ENCODE results near the gene ABCD3. TPM values are rescaled to one million over a fixed set of nuclear protein-coding genes. Genes with fewer than 3 reads are reported as not detected.
"Not testable (repeated sequence)": the region's sequence is repeated elsewhere in the genome, so short reads cannot be mapped to it uniquely, and the experiment has no call there.

Gene ABCD3
- total RNA-seq, 1 experiment from 2014 or later = 93.4 TPM

- Histone ChIP-seq H3K27me3 (replicated peaks; ENCODE audit: control insufficient read depth, insufficient read depth, low read length) (no peaks in the 10 kb centered on the region), H3K36me3 (ENCODE audit: control insufficient read depth, insufficient read depth, low read length) (no peaks in the 10 kb centered on the region), H3K9me3 (no peaks in the 10 kb centered on the region), H3K4me1 (peaks cover 14% of the 10 kb centered on the region), H3K4me3 (ENCODE audit: low read depth, low read length) (no peak overlapping the region)
- no peak overlapping the region for H3K4me3 Mint-ChIP-seq (ENCODE audit: unreplicated experiment)
- intact Hi-C loops (cut with micrococcal nuclease; ENCODE audit: unreplicated experiment) = no loop called here
- no peak for DNase-seq
- H3K4me1 Mint-ChIP-seq (ENCODE audit: low read depth, unreplicated experiment) = peaks cover 6% of the 10 kb centered on the region
- no peaks in the 10 kb centered on the region for H3K9me3 Mint-ChIP-seq (ENCODE audit: unreplicated experiment)
- no peak for TF ChIP-seq CTCF (IDR thresholded peaks at IDR 0.05; ENCODE audit: insufficient read depth in 1 of 2, low read depth in 1 of 2, low read length in 1 of 2, severe bottlenecking in 1 of 2, unreplicated experiment in 1 of 2)
- CTCF ChIA-PET = no interaction called here
- no peak overlapping the region for H3K27ac Mint-ChIP-seq (ENCODE audit: unreplicated experiment)
- POLR2A ChIA-PET = no interaction called here
- no TSS peak for BruUV-seq (replicated peaks)
- H3K27me3 Mint-ChIP-seq (ENCODE audit: insufficient read depth, unreplicated experiment) = no peaks in the 10 kb centered on the region
- H3K36me3 Mint-ChIP-seq (ENCODE audit: insufficient read depth, unreplicated experiment) = no peaks in the 10 kb centered on the region
Observed at GRCh38 chr1:94560333-94560732, 142.1 kb downstream of the ABCD3 start.

- Histone ChIP-seq H3K4me1 (peaks cover 14% of the 10 kb centered on the region), H3K36me3 (ENCODE audit: control insufficient read depth, insufficient read depth, low read length) (no peaks in the 10 kb centered on the region), H3K27me3 (replicated peaks; ENCODE audit: control insufficient read depth, insufficient read depth, low read length) (no peaks in the 10 kb centered on the region), H3K4me3 (ENCODE audit: low read depth, low read length) (no peak overlapping the region), H3K9me3 (no peaks in the 10 kb centered on the region)
- ChIA-PET CTCF (no interaction called here), POLR2A (no interaction called here)
- TF ChIP-seq CTCF (IDR thresholded peaks at IDR 0.05; ENCODE audit: insufficient read depth in 1 of 2, low read depth in 1 of 2, low read length in 1 of 2, severe bottlenecking in 1 of 2, unreplicated experiment in 1 of 2) = no peak
- H3K36me3 Mint-ChIP-seq (ENCODE audit: insufficient read depth, unreplicated experiment) = no peaks in the 10 kb centered on the region
- peaks cover 6% of the 10 kb centered on the region for H3K4me1 Mint-ChIP-seq (ENCODE audit: low read depth, unreplicated experiment)
- no peaks in the 10 kb centered on the region for H3K9me3 Mint-ChIP-seq (ENCODE audit: unreplicated experiment)
- peak in 1 of 2 experiments; percentile 44 for DNase-seq
- intact Hi-C loops (cut with micrococcal nuclease; ENCODE audit: unreplicated experiment) = no loop called here
- H3K4me3 Mint-ChIP-seq (ENCODE audit: unreplicated experiment) = peak overlapping the region; percentile 6
- no peaks in the 10 kb centered on the region for H3K27me3 Mint-ChIP-seq (ENCODE audit: insufficient read depth, unreplicated experiment)
- peak overlapping the region; percentile 65 for H3K27ac Mint-ChIP-seq (ENCODE audit: unreplicated experiment)
- no TSS peak for BruUV-seq (replicated peaks)
Observed at GRCh38 chr1:94562519-94563260, 144.5 kb downstream of the ABCD3 start.

GRCh38 chr1:94565901-94566300, 147.7 kb downstream of the ABCD3 start:
- no peak overlapping the region for H3K27ac Mint-ChIP-seq (ENCODE audit: unreplicated experiment)
- H3K36me3 Mint-ChIP-seq (ENCODE audit: insufficient read depth, unreplicated experiment) = no peaks in the 10 kb centered on the region
- no peak for TF ChIP-seq CTCF (IDR thresholded peaks at IDR 0.05; ENCODE audit: insufficient read depth in 1 of 2, low read depth in 1 of 2, low read length in 1 of 2, severe bottlenecking in 1 of 2, unreplicated experiment in 1 of 2)
- no peaks in the 10 kb centered on the region for H3K9me3 Mint-ChIP-seq (ENCODE audit: unreplicated experiment)
- H3K27me3 Mint-ChIP-seq (ENCODE audit: insufficient read depth, unreplicated experiment) = no peaks in the 10 kb centered on the region
- ChIA-PET POLR2A (no interaction called here), CTCF (no interaction called here)
- BruUV-seq (replicated peaks) = no TSS peak
- intact Hi-C loops (cut with micrococcal nuclease; ENCODE audit: unreplicated experiment) = no loop called here
- no peak for DNase-seq
- H3K4me3 Mint-ChIP-seq (ENCODE audit: unreplicated experiment) = no peak overlapping the region
- Histone ChIP-seq H3K4me3 (ENCODE audit: low read depth, low read length) (no peak overlapping the region), H3K27me3 (replicated peaks; ENCODE audit: control insufficient read depth, insufficient read depth, low read length) (no peaks in the 10 kb centered on the region), H3K9me3 (no peaks in the 10 kb centered on the region), H3K36me3 (ENCODE audit: control insufficient read depth, insufficient read depth, low read length) (no peaks in the 10 kb centered on the region), H3K4me1 (peaks cover 10% of the 10 kb centered on the region)
- peaks cover 6% of the 10 kb centered on the region for H3K4me1 Mint-ChIP-seq (ENCODE audit: low read depth, unreplicated experiment)

- H3K27me3 ChIP-seq (replicated peaks; ENCODE audit: control insufficient read depth, insufficient read depth, low read length); H3K9me3 ChIP-seq; H3K9me3 Mint-ChIP-seq (ENCODE audit: unreplicated experiment); CTCF ChIA-PET; H3K36me3 ChIP-seq (ENCODE audit: control insufficient read depth, insufficient read depth, low read length); H3K4me3 ChIP-seq (ENCODE audit: low read depth, low read length); H3K27me3 Mint-ChIP-seq (ENCODE audit: insufficient read depth, unreplicated experiment); H3K36me3 Mint-ChIP-seq (ENCODE audit: insufficient read depth, unreplicated experiment); H3K4me1 ChIP-seq; intact Hi-C loops (cut with micrococcal nuclease; ENCODE audit: unreplicated experiment); H3K4me1 Mint-ChIP-seq (ENCODE audit: low read depth, unreplicated experiment); H3K4me3 Mint-ChIP-seq (ENCODE audit: unreplicated experiment); DNase-seq; H3K27ac Mint-ChIP-seq (ENCODE audit: unreplicated experiment); BruUV-seq (replicated peaks); POLR2A ChIA-PET: not testable (repeated sequence)
Observed at GRCh38 chr1:94566436-94566835, 148.2 kb downstream of the ABCD3 start.

- intact Hi-C loops (cut with micrococcal nuclease; ENCODE audit: unreplicated experiment); H3K36me3 ChIP-seq (ENCODE audit: control insufficient read depth, insufficient read depth, low read length); H3K27me3 Mint-ChIP-seq (ENCODE audit: insufficient read depth, unreplicated experiment); H3K36me3 Mint-ChIP-seq (ENCODE audit: insufficient read depth, unreplicated experiment); H3K9me3 ChIP-seq; CTCF ChIA-PET; H3K9me3 Mint-ChIP-seq (ENCODE audit: unreplicated experiment); H3K4me3 ChIP-seq (ENCODE audit: low read depth, low read length); H3K4me3 Mint-ChIP-seq (ENCODE audit: unreplicated experiment); H3K4me1 ChIP-seq; H3K27me3 ChIP-seq (replicated peaks; ENCODE audit: control insufficient read depth, insufficient read depth, low read length); BruUV-seq (replicated peaks); POLR2A ChIA-PET; H3K4me1 Mint-ChIP-seq (ENCODE audit: low read depth, unreplicated experiment); H3K27ac Mint-ChIP-seq (ENCODE audit: unreplicated experiment); DNase-seq: not testable (repeated sequence)
Observed at GRCh38 chr1:94567975-94568607, 149.9 kb downstream of the ABCD3 start.

Measured in Caco-2 (cell line).